ENCODE data around the gene USF2. TPM values are rescaled to one million over a fixed set of nuclear protein-coding genes. Genes with fewer than 3 reads are reported as not detected.

Gene USF2
- total RNA-seq, 1 experiment from 2014 or later: 123 TPM

DNA sequence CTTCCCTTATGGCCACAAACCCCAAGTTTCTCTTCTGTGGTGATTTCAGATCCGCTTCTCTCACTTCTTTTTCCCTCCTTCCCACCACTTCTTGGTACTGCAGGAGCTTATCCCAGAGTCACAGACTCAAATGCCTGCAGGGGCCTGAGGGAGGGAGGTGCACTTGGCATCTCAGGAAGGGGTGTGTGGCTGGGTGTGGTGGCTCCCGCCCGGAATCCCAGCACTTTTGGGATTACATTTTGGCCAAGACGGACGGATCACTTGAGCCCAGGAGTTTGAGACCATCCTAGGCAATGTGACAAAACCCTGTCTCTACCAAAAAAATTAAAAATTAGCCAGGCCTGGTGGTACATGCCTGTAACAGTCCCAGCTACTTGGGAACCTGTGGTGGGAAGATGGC, 5.6 kb downstream of the USF2 start:
- Histone ChIP-seq H2AK5ac (ENCODE audit: insufficient read length, low read length) (no peak overlapping the region), H4K8ac (replicated peaks; ENCODE audit: insufficient read length, low read depth, low read length) (no peak overlapping the region), H2BK5ac (ENCODE audit: insufficient read length, low read length) (no peak overlapping the region), H3K4me1 (ENCODE audit: insufficient read depth, low read length) (no peaks in the 10 kb centered on the region), H4K91ac (ENCODE audit: insufficient read length, low read depth, low read length) (no peak overlapping the region), H4K20me1 (ENCODE audit: control insufficient read depth, insufficient read depth, insufficient read length) (no peaks in the 10 kb centered on the region), H3K9me3 (ENCODE audit: control insufficient read depth, low read depth, low read length) (no peaks in the 10 kb centered on the region), H3K4me2 (ENCODE audit: insufficient read depth, insufficient read length, low read length) (no peak overlapping the region), H3K79me1 (ENCODE audit: insufficient read depth, low read depth, low read length, poor library complexity, severe bottlenecking) (no peaks in the 10 kb centered on the region), H3K9ac (ENCODE audit: extremely low read depth, insufficient read length, low read length) (no peak overlapping the region), H2BK12ac (ENCODE audit: insufficient read length, low read depth, low read length) (no peak overlapping the region), H3K27me3 (ENCODE audit: insufficient read depth, low read length) (no peaks in the 10 kb centered on the region), H3K23me2 (ENCODE audit: insufficient read length, low read depth, low read length, poor library complexity, severe bottlenecking) (no peaks in the 10 kb centered on the region), H3K18ac (ENCODE audit: insufficient read length, low read depth, low read length) (no peak overlapping the region), H3K56ac (ENCODE audit: insufficient read length, low read depth, low read length) (no peak overlapping the region), H2AFZ (ENCODE audit: low read length) (no peak overlapping the region), H3K23ac (ENCODE audit: insufficient read length, low read depth, low read length) (no peak overlapping the region), H3T11ph (ENCODE audit: low read length) (no peak overlapping the region), H2BK20ac (ENCODE audit: low read depth, low read length, poor library complexity, severe bottlenecking) (no peak overlapping the region), H3K27ac (ENCODE audit: insufficient read length, low read depth, low read length) (no peak overlapping the region), H3K4ac (ENCODE audit: low read depth, low read length) (no peak overlapping the region), H2BK15ac (ENCODE audit: low read depth, low read length) (no peak overlapping the region), H4K5ac (ENCODE audit: insufficient read length, low read depth, low read length) (no peak overlapping the region), H2BK120ac (ENCODE audit: low read depth, low read length, poor library complexity, severe bottlenecking) (no peak overlapping the region), H3K14ac (ENCODE audit: insufficient read depth, low read length) (no peak overlapping the region), H3K79me2 (ENCODE audit: insufficient read depth, low read length) (no peaks in the 10 kb centered on the region)
- Mint-ChIP-seq H3K4me3 (no peak overlapping the region), H3K36me3 (ENCODE audit: insufficient read depth in 1 of 3, low read depth in 3 of 3) (peaks cover 35 to 80% (median 76%) of the 10 kb centered on the region in 3 experiments), H3K9me3 (no peaks in the 10 kb centered on the region), H3K4me1 (peaks cover 0 to 2% of the 10 kb centered on the region in 2 experiments; a peak in 1 of 4 replicates), H3K27ac (peak overlapping the region in 1 of 3 experiments; percentile 5; a peak in 1 of 7 replicates), H3K27me3 (ENCODE audit: low read depth) (no peaks in the 10 kb centered on the region)
- WGBS (ENCODE audit: extremely low coverage, insufficient read length, low lambda C conversion rate): no CpG with 5 or more reads among the region's 5 CpGs
- TF ChIP-seq, protein P1, sequence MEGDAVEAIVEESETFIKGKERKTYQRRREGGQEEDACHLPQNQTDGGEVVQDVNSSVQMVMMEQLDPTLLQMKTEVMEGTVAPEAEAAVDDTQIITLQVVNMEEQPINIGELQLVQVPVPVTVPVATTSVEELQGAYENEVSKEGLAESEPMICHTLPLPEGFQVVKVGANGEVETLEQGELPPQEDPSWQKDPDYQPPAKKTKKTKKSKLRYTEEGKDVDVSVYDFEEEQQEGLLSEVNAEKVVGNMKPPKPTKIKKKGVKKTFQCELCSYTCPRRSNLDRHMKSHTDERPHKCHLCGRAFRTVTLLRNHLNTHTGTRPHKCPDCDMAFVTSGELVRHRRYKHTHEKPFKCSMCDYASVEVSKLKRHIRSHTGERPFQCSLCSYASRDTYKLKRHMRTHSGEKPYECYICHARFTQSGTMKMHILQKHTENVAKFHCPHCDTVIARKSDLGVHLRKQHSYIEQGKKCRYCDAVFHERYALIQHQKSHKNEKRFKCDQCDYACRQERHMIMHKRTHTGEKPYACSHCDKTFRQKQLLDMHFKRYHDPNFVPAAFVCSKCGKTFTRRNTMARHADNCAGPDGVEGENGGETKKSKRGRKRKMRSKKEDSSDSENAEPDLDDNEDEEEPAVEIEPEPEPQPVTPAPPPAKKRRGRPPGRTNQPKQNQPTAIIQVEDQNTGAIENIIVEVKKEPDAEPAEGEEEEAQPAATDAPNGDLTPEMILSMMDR (conservative IDR thresholded peaks at IDR 0.05): no peak
- no peak for DNase-seq
